ENCODE data around the gene TLE4. TPM values are rescaled to one million over a fixed set of nuclear protein-coding genes. Genes with fewer than 3 reads are reported as not detected.

TLE4 gene
- total and polyA plus RNA-seq, 2 experiments from 2014 or later, result 45.8 to 72.9 TPM

DNA sequence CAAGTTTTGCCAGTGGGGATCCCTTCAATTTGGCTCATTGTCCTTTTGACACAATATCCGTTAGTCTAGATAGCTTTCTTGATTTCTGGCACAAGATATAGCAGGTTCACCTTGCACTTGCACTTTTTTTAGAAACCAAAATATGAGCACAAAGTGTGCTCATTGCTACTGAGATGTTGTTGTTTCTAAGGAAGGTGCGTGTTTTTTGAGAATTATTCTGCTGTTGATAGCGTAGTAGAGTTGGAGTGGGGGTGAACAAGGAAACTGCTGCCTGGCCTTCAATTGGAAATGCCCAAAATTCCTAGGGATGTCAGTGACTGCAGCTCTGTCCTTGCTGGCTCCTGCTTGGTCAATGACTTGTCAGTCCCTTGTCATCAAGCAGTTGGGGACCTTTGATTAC, 73.3 kb downstream of the TLE4 start:
- no peak for ATAC-seq
- Histone ChIP-seq H3K4me1 (ENCODE audit: insufficient read depth) (no peaks in the 10 kb centered on the region; the same call in 1 of the 2 replicates), H3K27me3 (ENCODE audit: insufficient read depth) (no peaks in the 10 kb centered on the region), H3K27ac (ENCODE audit: low read depth) (no peak overlapping the region), H3K4me2 (no peak overlapping the region), H3K9me2 (ENCODE audit: insufficient read depth) (no peaks in the 10 kb centered on the region), H3K36me3 (ENCODE audit: insufficient read depth) (no peaks in the 10 kb centered on the region), H3F3A (replicated peaks; ENCODE audit: low read depth) (no peaks in the 10 kb centered on the region), H2AFZ (no peak overlapping the region), H3K4me3 (no peak overlapping the region), H3K79me2 (replicated peaks; ENCODE audit: insufficient read depth) (peaks cover 6% of the 10 kb centered on the region; the same call in 1 of the 2 replicates), H4K20me1 (replicated peaks; ENCODE audit: insufficient read depth) (0 out of 2 replicates have a peak, but pooled peaks cover 6% of the 10 kb centered on the region)
- H3K27me3 Mint-ChIP-seq (ENCODE audit: insufficient read depth, low read depth, poor library complexity), result no peaks in the 10 kb centered on the region
- no peak overlapping the region for H3K27ac Mint-ChIP-seq
- H3K9me3 Mint-ChIP-seq, result peaks cover 8% of the 10 kb centered on the region; the same call in 2 of the 3 replicates
- H3K4me3 Mint-ChIP-seq, result no peak overlapping the region
- H3K36me3 Mint-ChIP-seq (ENCODE audit: low read depth), result peaks cover 24% of the 10 kb centered on the region
- DNase-seq (ENCODE audit: low spot score), result no peak
- TF ChIP-seq NANOG (IDR thresholded peaks at IDR 0.05; ENCODE audit: borderline replicate concordance), result no peak
- no peak for TF ChIP-seq ZNF114 (CRISPR knock-in tag; IDR thresholded peaks at IDR 0.05)
- TF ChIP-seq EZH2 (IDR thresholded peaks at IDR 0.05; ENCODE audit: low read depth, unreplicated experiment), result no peak
- TF ChIP-seq, protein P1, sequence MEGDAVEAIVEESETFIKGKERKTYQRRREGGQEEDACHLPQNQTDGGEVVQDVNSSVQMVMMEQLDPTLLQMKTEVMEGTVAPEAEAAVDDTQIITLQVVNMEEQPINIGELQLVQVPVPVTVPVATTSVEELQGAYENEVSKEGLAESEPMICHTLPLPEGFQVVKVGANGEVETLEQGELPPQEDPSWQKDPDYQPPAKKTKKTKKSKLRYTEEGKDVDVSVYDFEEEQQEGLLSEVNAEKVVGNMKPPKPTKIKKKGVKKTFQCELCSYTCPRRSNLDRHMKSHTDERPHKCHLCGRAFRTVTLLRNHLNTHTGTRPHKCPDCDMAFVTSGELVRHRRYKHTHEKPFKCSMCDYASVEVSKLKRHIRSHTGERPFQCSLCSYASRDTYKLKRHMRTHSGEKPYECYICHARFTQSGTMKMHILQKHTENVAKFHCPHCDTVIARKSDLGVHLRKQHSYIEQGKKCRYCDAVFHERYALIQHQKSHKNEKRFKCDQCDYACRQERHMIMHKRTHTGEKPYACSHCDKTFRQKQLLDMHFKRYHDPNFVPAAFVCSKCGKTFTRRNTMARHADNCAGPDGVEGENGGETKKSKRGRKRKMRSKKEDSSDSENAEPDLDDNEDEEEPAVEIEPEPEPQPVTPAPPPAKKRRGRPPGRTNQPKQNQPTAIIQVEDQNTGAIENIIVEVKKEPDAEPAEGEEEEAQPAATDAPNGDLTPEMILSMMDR (conservative IDR thresholded peaks at IDR 0.05; ENCODE audit: low read depth in 2 of 2), result no peak
- TF ChIP-seq, protein P2, sequence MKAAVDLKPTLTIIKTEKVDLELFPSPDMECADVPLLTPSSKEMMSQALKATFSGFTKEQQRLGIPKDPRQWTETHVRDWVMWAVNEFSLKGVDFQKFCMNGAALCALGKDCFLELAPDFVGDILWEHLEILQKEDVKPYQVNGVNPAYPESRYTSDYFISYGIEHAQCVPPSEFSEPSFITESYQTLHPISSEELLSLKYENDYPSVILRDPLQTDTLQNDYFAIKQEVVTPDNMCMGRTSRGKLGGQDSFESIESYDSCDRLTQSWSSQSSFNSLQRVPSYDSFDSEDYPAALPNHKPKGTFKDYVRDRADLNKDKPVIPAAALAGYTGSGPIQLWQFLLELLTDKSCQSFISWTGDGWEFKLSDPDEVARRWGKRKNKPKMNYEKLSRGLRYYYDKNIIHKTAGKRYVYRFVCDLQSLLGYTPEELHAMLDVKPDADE (IDR thresholded peaks at IDR 0.05), result no peak
- TF ChIP-seq POLR2AphosphoS5 (IDR thresholded peaks at IDR 0.05; ENCODE audit: low read depth), result no peak
- no peak for TF ChIP-seq EZH2phosphoT487 (IDR thresholded peaks at IDR 0.05; ENCODE audit: unreplicated experiment)
- no peak for TF ChIP-seq STAT1 (IDR thresholded peaks at IDR 0.05; ENCODE audit: unreplicated experiment)
- no peak for TF ChIP-seq ZNF331 (CRISPR knock-in tag; IDR thresholded peaks at IDR 0.05; ENCODE audit: low read depth)
- no peak for TF ChIP-seq JUNB (IDR thresholded peaks at IDR 0.05; ENCODE audit: unreplicated experiment)
- TF ChIP-seq, protein P3, sequence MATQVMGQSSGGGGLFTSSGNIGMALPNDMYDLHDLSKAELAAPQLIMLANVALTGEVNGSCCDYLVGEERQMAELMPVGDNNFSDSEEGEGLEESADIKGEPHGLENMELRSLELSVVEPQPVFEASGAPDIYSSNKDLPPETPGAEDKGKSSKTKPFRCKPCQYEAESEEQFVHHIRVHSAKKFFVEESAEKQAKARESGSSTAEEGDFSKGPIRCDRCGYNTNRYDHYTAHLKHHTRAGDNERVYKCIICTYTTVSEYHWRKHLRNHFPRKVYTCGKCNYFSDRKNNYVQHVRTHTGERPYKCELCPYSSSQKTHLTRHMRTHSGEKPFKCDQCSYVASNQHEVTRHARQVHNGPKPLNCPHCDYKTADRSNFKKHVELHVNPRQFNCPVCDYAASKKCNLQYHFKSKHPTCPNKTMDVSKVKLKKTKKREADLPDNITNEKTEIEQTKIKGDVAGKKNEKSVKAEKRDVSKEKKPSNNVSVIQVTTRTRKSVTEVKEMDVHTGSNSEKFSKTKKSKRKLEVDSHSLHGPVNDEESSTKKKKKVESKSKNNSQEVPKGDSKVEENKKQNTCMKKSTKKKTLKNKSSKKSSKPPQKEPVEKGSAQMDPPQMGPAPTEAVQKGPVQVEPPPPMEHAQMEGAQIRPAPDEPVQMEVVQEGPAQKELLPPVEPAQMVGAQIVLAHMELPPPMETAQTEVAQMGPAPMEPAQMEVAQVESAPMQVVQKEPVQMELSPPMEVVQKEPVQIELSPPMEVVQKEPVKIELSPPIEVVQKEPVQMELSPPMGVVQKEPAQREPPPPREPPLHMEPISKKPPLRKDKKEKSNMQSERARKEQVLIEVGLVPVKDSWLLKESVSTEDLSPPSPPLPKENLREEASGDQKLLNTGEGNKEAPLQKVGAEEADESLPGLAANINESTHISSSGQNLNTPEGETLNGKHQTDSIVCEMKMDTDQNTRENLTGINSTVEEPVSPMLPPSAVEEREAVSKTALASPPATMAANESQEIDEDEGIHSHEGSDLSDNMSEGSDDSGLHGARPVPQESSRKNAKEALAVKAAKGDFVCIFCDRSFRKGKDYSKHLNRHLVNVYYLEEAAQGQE (IDR thresholded peaks at IDR 0.05; ENCODE audit: unreplicated experiment), result no peak
- TF ChIP-seq CREB1 (CRISPR knock-in tag; IDR thresholded peaks at IDR 0.05; ENCODE audit: low read depth), result no peak
- TF ChIP-seq, protein P4, sequence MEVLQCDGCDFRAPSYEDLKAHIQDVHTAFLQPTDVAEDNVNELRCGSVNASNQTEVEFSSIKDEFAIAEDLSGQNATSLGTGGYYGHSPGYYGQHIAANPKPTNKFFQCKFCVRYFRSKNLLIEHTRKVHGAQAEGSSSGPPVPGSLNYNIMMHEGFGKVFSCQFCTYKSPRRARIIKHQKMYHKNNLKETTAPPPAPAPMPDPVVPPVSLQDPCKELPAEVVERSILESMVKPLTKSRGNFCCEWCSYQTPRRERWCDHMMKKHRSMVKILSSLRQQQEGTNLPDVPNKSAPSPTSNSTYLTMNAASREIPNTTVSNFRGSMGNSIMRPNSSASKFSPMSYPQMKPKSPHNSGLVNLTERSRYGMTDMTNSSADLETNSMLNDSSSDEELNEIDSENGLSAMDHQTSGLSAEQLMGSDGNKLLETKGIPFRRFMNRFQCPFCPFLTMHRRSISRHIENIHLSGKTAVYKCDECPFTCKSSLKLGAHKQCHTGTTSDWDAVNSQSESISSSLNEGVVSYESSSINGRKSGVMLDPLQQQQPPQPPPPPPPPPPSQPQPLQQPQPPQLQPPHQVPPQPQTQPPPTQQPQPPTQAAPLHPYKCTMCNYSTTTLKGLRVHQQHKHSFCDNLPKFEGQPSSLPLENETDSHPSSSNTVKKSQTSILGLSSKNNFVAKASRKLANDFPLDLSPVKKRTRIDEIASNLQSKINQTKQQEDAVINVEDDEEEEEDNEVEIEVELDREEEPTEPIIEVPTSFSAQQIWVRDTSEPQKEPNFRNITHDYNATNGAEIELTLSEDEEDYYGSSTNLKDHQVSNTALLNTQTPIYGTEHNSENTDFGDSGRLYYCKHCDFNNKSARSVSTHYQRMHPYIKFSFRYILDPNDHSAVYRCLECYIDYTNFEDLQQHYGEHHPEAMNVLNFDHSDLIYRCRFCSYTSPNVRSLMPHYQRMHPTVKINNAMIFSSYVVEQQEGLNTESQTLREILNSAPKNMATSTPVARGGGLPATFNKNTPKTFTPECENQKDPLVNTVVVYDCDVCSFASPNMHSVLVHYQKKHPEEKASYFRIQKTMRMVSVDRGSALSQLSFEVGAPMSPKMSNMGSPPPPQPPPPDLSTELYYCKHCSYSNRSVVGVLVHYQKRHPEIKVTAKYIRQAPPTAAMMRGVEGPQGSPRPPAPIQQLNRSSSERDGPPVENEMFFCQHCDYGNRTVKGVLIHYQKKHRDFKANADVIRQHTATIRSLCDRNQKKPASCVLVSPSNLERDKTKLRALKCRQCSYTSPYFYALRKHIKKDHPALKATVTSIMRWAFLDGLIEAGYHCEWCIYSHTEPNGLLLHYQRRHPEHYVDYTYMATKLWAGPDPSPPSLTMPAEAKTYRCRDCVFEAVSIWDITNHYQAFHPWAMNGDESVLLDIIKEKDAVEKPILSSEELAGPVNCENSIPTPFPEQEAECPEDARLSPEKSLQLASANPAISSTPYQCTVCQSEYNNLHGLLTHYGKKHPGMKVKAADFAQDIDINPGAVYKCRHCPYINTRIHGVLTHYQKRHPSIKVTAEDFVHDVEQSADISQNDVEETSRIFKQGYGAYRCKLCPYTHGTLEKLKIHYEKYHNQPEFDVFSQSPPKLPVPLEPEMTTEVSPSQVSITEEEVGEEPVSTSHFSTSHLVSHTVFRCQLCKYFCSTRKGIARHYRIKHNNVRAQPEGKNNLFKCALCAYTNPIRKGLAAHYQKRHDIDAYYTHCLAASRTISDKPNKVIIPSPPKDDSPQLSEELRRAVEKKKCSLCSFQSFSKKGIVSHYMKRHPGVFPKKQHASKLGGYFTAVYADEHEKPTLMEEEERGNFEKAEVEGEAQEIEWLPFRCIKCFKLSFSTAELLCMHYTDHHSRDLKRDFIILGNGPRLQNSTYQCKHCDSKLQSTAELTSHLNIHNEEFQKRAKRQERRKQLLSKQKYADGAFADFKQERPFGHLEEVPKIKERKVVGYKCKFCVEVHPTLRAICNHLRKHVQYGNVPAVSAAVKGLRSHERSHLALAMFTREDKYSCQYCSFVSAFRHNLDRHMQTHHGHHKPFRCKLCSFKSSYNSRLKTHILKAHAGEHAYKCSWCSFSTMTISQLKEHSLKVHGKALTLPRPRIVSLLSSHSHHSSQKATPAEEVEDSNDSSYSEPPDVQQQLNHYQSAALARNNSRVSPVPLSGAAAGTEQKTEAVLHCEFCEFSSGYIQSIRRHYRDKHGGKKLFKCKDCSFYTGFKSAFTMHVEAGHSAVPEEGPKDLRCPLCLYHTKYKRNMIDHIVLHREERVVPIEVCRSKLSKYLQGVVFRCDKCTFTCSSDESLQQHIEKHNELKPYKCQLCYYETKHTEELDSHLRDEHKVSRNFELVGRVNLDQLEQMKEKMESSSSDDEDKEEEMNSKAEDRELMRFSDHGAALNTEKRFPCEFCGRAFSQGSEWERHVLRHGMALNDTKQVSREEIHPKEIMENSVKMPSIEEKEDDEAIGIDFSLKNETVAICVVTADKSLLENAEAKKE (CRISPR knock-in tag; IDR thresholded peaks at IDR 0.05), result no peak
- peaks cover 1% of the 10 kb centered on the region; the same call in 2 of the 3 replicates for H3K4me1 Mint-ChIP-seq

Data from GM23338 (cell line).